Breast epithelium (tissue), 3 donors: ENCODE data around the gene NEGR1.

ENCODE experiments used
- POLR2A ChIP-seq: fragments of 450-650 bp; IDR thresholded peaks from one replicate; pipeline ENCODE4 v1.6.1; 2016; ENCODE audit warnings: antibody characterized with exemption, mild to moderate bottlenecking, moderate library complexity
- POLR2AphosphoS5 ChIP-seq, 3 donors: sonication (generic); formaldehyde crosslinking; IDR thresholded peaks; one replicate each; pipeline ENCODE4 v1.6.1; 2017; ENCODE audit warnings: antibody characterized with exemption in 3 of 3
- TF ChIP-seq, protein P1 (sequence below), 3 donors: fragments of 450-650 bp; IDR thresholded peaks; one replicate each; pipeline ENCODE4 v1.5.1; 2016 to 2017; ENCODE audit warnings: antibody characterized with exemption in 3 of 3, mild to moderate bottlenecking in 3 of 3, moderate library complexity in 3 of 3

DNA sequence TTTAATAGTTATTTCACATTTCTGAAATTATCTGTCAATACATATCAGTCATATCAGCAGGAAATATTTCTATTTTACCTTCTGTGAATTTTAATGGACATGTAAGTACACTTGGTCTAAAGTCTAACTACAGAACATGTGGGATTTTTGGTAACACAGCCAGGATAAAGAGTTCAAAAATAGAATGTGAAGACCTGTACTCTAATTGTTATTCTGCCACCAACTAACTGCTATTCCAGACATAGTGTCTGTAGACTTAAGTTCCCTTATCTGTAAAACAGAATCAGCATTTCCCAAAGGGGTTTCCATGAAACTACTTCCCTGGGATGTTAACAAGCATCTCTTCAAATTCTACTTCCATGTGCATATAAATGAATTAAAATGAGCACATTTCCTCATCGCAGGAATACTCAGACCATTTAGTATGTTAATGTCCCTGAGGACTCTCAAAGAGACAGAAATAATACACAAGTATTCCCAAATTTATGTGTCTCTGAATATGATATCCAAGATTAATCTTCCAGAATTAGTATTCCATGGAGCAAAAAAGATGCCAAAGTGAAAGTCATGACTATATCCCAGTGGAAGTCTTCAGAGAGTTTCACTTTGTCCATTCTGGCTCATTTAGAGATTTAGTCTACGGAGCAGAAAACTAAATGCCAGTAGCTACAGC is 325.6 kb downstream of the NEGR1 start:
- TF ChIP-seq POLR2AphosphoS5 (IDR thresholded peaks at IDR 0.05) (no peak), POLR2A (no peak)
- TF ChIP-seq, protein P1, sequence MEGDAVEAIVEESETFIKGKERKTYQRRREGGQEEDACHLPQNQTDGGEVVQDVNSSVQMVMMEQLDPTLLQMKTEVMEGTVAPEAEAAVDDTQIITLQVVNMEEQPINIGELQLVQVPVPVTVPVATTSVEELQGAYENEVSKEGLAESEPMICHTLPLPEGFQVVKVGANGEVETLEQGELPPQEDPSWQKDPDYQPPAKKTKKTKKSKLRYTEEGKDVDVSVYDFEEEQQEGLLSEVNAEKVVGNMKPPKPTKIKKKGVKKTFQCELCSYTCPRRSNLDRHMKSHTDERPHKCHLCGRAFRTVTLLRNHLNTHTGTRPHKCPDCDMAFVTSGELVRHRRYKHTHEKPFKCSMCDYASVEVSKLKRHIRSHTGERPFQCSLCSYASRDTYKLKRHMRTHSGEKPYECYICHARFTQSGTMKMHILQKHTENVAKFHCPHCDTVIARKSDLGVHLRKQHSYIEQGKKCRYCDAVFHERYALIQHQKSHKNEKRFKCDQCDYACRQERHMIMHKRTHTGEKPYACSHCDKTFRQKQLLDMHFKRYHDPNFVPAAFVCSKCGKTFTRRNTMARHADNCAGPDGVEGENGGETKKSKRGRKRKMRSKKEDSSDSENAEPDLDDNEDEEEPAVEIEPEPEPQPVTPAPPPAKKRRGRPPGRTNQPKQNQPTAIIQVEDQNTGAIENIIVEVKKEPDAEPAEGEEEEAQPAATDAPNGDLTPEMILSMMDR (IDR thresholded peaks at IDR 0.05): no peak
